Measurements from ENCODE around the gene ZNF274.
A peak's percentile ranks its signal among the peaks of the same experiment; 100 is the strongest.
"Not testable (repeated sequence)": the region's sequence is repeated elsewhere in the genome, so short reads cannot be mapped to it uniquely, and the experiment has no call there.

Gene ZNF274

GRCh38 chr19:58182989-58183816 is at the start of gene ZNF274:
Gene ZNF274, plus strand, starts transcription at chr19:58183061. Its CDS starts 905 bp downstream, at chr19:58183966.
- peak; percentile 91 for DNase-seq (ENCODE audit: low read depth)

GRCh38 chr19:58134244-58134643 is 48.6 kb upstream of the ZNF274 start:
- no peak for DNase-seq (ENCODE audit: low read depth)

- no peak for DNase-seq (ENCODE audit: low read depth)
Measured at GRCh38 chr19:58145849-58146248, 37.0 kb upstream of the ZNF274 start.

- DNase-seq (ENCODE audit: low read depth): not testable (repeated sequence)
Measured at GRCh38 chr19:58147475-58147874, 35.4 kb upstream of the ZNF274 start.

- peak; percentile 94 for DNase-seq (ENCODE audit: low read depth)
Measured at GRCh38 chr19:58150328-58150921, 32.4 kb upstream of the ZNF274 start, which contains the start of gene ZNF329. Gene ZNF329, minus strand, starts transcription at chr19:58150789. Its CDS starts 21,286 bp downstream, at chr19:58129503.

GRCh38 chr19:58153386-58153785 is 29.5 kb upstream of the ZNF274 start:
- no peak for DNase-seq (ENCODE audit: low read depth)

- DNase-seq (ENCODE audit: low read depth): no peak
Measured at GRCh38 chr19:58154287-58154678, 28.6 kb upstream of the ZNF274 start.

- peak; percentile 100 for DNase-seq (ENCODE audit: low read depth)
Measured at GRCh38 chr19:58154679-58155648, 27.9 kb upstream of the ZNF274 start.

GRCh38 chr19:58157045-58157728 is 25.7 kb upstream of the ZNF274 start:
- DNase-seq (ENCODE audit: low read depth): no peak

- DNase-seq (ENCODE audit: low read depth): no peak
Measured at GRCh38 chr19:58166268-58166667, 16.6 kb upstream of the ZNF274 start.

GRCh38 chr19:58166708-58167280 is 16.1 kb upstream of the ZNF274 start:
- no peak for DNase-seq (ENCODE audit: low read depth)

GRCh38 chr19:58170860-58171259 is 12.0 kb upstream of the ZNF274 start:
- no peak for DNase-seq (ENCODE audit: low read depth)

- peak; percentile 50 for DNase-seq (ENCODE audit: low read depth)
Measured at GRCh38 chr19:58181902-58182576, 822 bp upstream of the ZNF274 start.

GRCh38 chr19:58182577-58182988 is 278 bp upstream of the ZNF274 start:
- DNase-seq (ENCODE audit: low read depth): peak; percentile 72

- DNase-seq (ENCODE audit: low read depth): no peak
Measured at GRCh38 chr19:58183817-58184215, 955 bp downstream of the ZNF274 start.

- no peak for DNase-seq (ENCODE audit: low read depth)
Measured at GRCh38 chr19:58196901-58197616, 14.2 kb downstream of the ZNF274 start.

GRCh38 chr19:58203814-58204475 is 21.1 kb downstream of the ZNF274 start:
- DNase-seq (ENCODE audit: low read depth): no peak

- DNase-seq (ENCODE audit: low read depth): no peak
Measured at GRCh38 chr19:58204566-58204965, 21.7 kb downstream of the ZNF274 start.

GRCh38 chr19:58209577-58209976 is 26.7 kb downstream of the ZNF274 start:
- DNase-seq (ENCODE audit: low read depth): no peak
